ENCODE results near the gene EYS. TPM values are rescaled to one million over a fixed set of nuclear protein-coding genes. Genes with fewer than 3 reads are reported as not detected.

Gene EYS
- total RNA-seq, 1 experiment from 2014 or later = not detected

- no peak overlapping the region for H3K4me2 ChIP-seq (ENCODE audit: insufficient read depth, insufficient read length, low read length)
- H2AK5ac ChIP-seq (ENCODE audit: insufficient read length, low read length) = no peak overlapping the region
- no peak overlapping the region for H2AFZ ChIP-seq (ENCODE audit: low read length)
- no peak overlapping the region for H3K27ac Mint-ChIP-seq
- TF ChIP-seq CTCF (conservative IDR thresholded peaks at IDR 0.05) = no peak
- no peaks in the 10 kb centered on the region for H3K9me3 ChIP-seq (ENCODE audit: control insufficient read depth, low read depth, low read length)
- H3K4me1 Mint-ChIP-seq = peaks cover 0 to 6% of the 10 kb centered on the region in 2 experiments; a peak in 2 of 4 replicates
- no CpG with 5 or more reads among the region's 3 CpGs for WGBS (ENCODE audit: extremely low coverage, insufficient read length, low lambda C conversion rate)
- no peak overlapping the region for H2BK12ac ChIP-seq (ENCODE audit: insufficient read length, low read depth, low read length)
- H3K27me3 ChIP-seq (ENCODE audit: insufficient read depth, low read length) = no peaks in the 10 kb centered on the region
- H3K27me3 Mint-ChIP-seq (ENCODE audit: low read depth) = no peaks in the 10 kb centered on the region
- no peak for DNase-seq
- no peak overlapping the region for H2BK20ac ChIP-seq (ENCODE audit: low read depth, low read length, poor library complexity, severe bottlenecking)
- no peaks in the 10 kb centered on the region for H3K4me1 ChIP-seq (ENCODE audit: insufficient read depth, low read length)
- no peaks in the 10 kb centered on the region for H3K79me2 ChIP-seq (ENCODE audit: insufficient read depth, low read length)
- H3K4ac ChIP-seq (ENCODE audit: low read depth, low read length) = no peak overlapping the region
- H2BK5ac ChIP-seq (ENCODE audit: insufficient read length, low read length) = no peak overlapping the region
- H3K4me3 Mint-ChIP-seq = no peak overlapping the region
- H3K9ac ChIP-seq (ENCODE audit: extremely low read depth, insufficient read length, low read length) = no peak overlapping the region
- H4K20me1 ChIP-seq (ENCODE audit: control insufficient read depth, insufficient read depth, insufficient read length) = no peaks in the 10 kb centered on the region
- no peak overlapping the region for H3K18ac ChIP-seq (ENCODE audit: insufficient read length, low read depth, low read length)
- no peak overlapping the region for H3K56ac ChIP-seq (ENCODE audit: insufficient read length, low read depth, low read length)
- H4K91ac ChIP-seq (ENCODE audit: insufficient read length, low read depth, low read length) = no peak overlapping the region
- H2BK120ac ChIP-seq (ENCODE audit: low read depth, low read length, poor library complexity, severe bottlenecking) = no peak overlapping the region
- no peak overlapping the region for H4K8ac ChIP-seq (replicated peaks; ENCODE audit: insufficient read length, low read depth, low read length)
- H3K23ac ChIP-seq (ENCODE audit: insufficient read length, low read depth, low read length) = no peak overlapping the region
- no peak overlapping the region for H2BK15ac ChIP-seq (ENCODE audit: low read depth, low read length)
- H3K36me3 Mint-ChIP-seq (ENCODE audit: insufficient read depth in 1 of 3, low read depth in 3 of 3) = peaks cover 0 to 20% (median 1%) of the 10 kb centered on the region in 3 experiments; a peak in 4 of 7 replicates
- H3K14ac ChIP-seq (ENCODE audit: insufficient read depth, low read length) = no peak overlapping the region
- peaks cover 3 to 17% of the 10 kb centered on the region in 2 experiments; a peak in 3 of 5 replicates for H3K9me3 Mint-ChIP-seq
- H3K79me1 ChIP-seq (ENCODE audit: insufficient read depth, low read depth, low read length, poor library complexity, severe bottlenecking) = no peaks in the 10 kb centered on the region
- H3T11ph ChIP-seq (ENCODE audit: low read length) = no peak overlapping the region
- no peaks in the 10 kb centered on the region for H3K23me2 ChIP-seq (ENCODE audit: insufficient read length, low read depth, low read length, poor library complexity, severe bottlenecking)
- no peak overlapping the region for H3K27ac ChIP-seq (ENCODE audit: insufficient read length, low read depth, low read length)
- H4K5ac ChIP-seq (ENCODE audit: insufficient read length, low read depth, low read length) = no peak overlapping the region
These were observed 57.6 kb downstream of the EYS start for GRCh38 chr6:65649392-65649791.
